HCT116 (cell line): ENCODE data around the gene PFKFB3.

Experiments
- CEBPB ChIP-seq: IDR thresholded peaks from 2 replicates; pipeline ENCODE4 v1.6.1; 2012; ENCODE audit warnings: low read depth
- CTCF ChIP-seq, 3 experiments: fragments of 200-600 bp in 1 of 3; sonication (generic) in 1 of 3; IDR thresholded peaks in 2 of 3; conservative IDR thresholded peaks in 1 of 3; 2 replicates each; pipeline ENCODE4 v1.5.1; 2012 to 2017; ENCODE audit warnings: low read depth in 2 of 3, low read length in 2 of 3, antibody characterized with exemption in 1 of 3, borderline replicate concordance in 1 of 3, control low read depth in 1 of 3, mild to moderate bottlenecking in 1 of 3, mixed read lengths in 1 of 3, mixed run types in 1 of 3, moderate library complexity in 1 of 3; ENCODE audit not compliant: insufficient read depth in 1 of 3
- EZH2 ChIP-seq: fragments of 200-600 bp; sonication (generic); IDR thresholded peaks from 2 replicates; pipeline ENCODE4 v1.6.1; 2017; ENCODE audit warnings: antibody characterized with exemption, mixed run types
- EZH2phosphoT487 ChIP-seq: fragments of 200-600 bp; IDR thresholded peaks from 2 replicates; pipeline ENCODE4 v1.6.1; 2018; ENCODE audit warnings: antibody characterized with exemption, borderline replicate concordance
- FOSL1 ChIP-seq: IDR thresholded peaks from 2 replicates; pipeline ENCODE4 v1.6.1; 2012; ENCODE audit warnings: low read depth
- POLR2A ChIP-seq: IDR thresholded peaks from 2 replicates; pipeline ENCODE4 v1.7.0; 2011; ENCODE audit warnings: borderline replicate concordance; ENCODE audit not compliant: insufficient read depth, insufficient read length; ENCODE audit errors: extremely low read depth
- POLR2AphosphoS5 ChIP-seq: IDR thresholded peaks from 2 replicates; pipeline ENCODE4 v1.6.1; 2011; ENCODE audit warnings: mild to moderate bottlenecking, low read depth, low read length, moderate library complexity
- REST ChIP-seq: IDR thresholded peaks from 2 replicates; pipeline ENCODE4 v1.6.1; 2012; ENCODE audit warnings: low read depth
- ZBTB33 ChIP-seq: IDR thresholded peaks from 2 replicates; pipeline ENCODE4 v1.6.1; 2011; ENCODE audit warnings: mild to moderate bottlenecking, low read length, moderate library complexity; ENCODE audit not compliant: insufficient replicate concordance; ENCODE audit errors: extremely low read depth

GRCh38 chr10:6274040-6274439 is 71.3 kb downstream of the PFKFB3 start:
- no peak for TF ChIP-seq POLR2AphosphoS5
- no peak for TF ChIP-seq REST
- TF ChIP-seq EZH2phosphoT487: no peak
- no peak for TF ChIP-seq CTCF (IDR thresholded peaks at IDR 0.05 in 2 of 3, conservative IDR thresholded peaks at IDR 0.05 in 1 of 3; ENCODE audit: borderline replicate concordance in 1 of 3, insufficient read depth in 1 of 3, low read depth in 2 of 3, low read length in 2 of 3)
- TF ChIP-seq CEBPB: no peak
- no peak for TF ChIP-seq FOSL1
- no peak for TF ChIP-seq POLR2A
- TF ChIP-seq EZH2: no peak
- TF ChIP-seq ZBTB33: no peak
